Esophagus muscularis mucosa (tissue), 4 donors: ENCODE results near the gene SERPINH1. TPM values are rescaled to one million over a fixed set of nuclear protein-coding genes. Genes with fewer than 3 reads are reported as not detected.
A peak's percentile ranks its signal among the peaks of the same experiment; 100 is the strongest.

Experiments
- DNase-seq: peaks from one replicate; pipeline ENCODE4 v3.0.0-alpha.2; 2017; ENCODE audit errors: extremely low spot score
- H3K27ac ChIP-seq, 4 donors: fragments of 200-600 bp; sonication (generic); replicated peaks in 1 of 4; 1 replicate in 3 of 4; 2 replicates in 1 of 4; pipeline ENCODE4 v1.5.1; 2016 to 2019; ENCODE audit warnings: mild to moderate bottlenecking in 1 of 4
- H3K27me3 ChIP-seq, 4 donors: fragments of 200-600 bp; sonication (generic); one replicate each; pipeline versions ENCODE4 v1.5.1 to v1.6.0; 2016 to 2019
- H3K36me3 ChIP-seq, 4 donors: fragments of 200-600 bp; sonication (generic); one replicate each; pipeline ENCODE4 v1.5.1; 2016 to 2019
- H3K4me1 ChIP-seq, 4 donors: fragments of 200-600 bp; sonication (generic); one replicate each; pipeline ENCODE4 v1.5.1; 2016 to 2019
- H3K4me3 ChIP-seq, 4 donors: fragments of 200-600 bp; sonication (generic); 1 replicate in 2 of 4; 2 replicates in 2 of 4; pipeline ENCODE4 v1.5.1; 2016 to 2019; ENCODE audit warnings: mild to moderate bottlenecking in 4 of 4, moderate library complexity in 1 of 4
- H3K9me3 ChIP-seq, 4 donors: fragments of 200-600 bp; sonication (generic); 1 replicate in 3 of 4; 2 replicates in 1 of 4; pipeline ENCODE4 v1.5.1; 2016 to 2019
- EP300 ChIP-seq: sonication (generic); formaldehyde crosslinking; IDR thresholded peaks from one replicate; pipeline ENCODE4 v1.6.1; 2017; ENCODE audit warnings: antibody characterized with exemption
- POLR2A ChIP-seq: fragments of 450-650 bp; IDR thresholded peaks from one replicate; pipeline ENCODE4 v1.6.1; 2017; ENCODE audit warnings: antibody characterized with exemption, moderate library complexity, mild to moderate bottlenecking, low read depth
- POLR2AphosphoS5 ChIP-seq, 2 donors: sonication (generic); formaldehyde crosslinking; IDR thresholded peaks; one replicate each; pipeline ENCODE4 v1.6.1; 2017; ENCODE audit warnings: antibody characterized with exemption in 2 of 2
- WGBS: methylation state at CpG from one replicate; pipeline ENCODE4 v1.1.5; 2018; 5-methylcytosine and 5-hydroxymethylcytosine counted together
- intact Hi-C: fragments of 100-400 bp; cut with DNase I; formaldehyde crosslinking; loops from one replicate; pipeline ENCODE4 v1.15.1; 2023
- total RNA-seq, 4 donors: library from RNA; depleted of rRNA; stranded (reverse); fragments of >200 nt; gene quantifications; one replicate each; pipeline versions ENCODE4 v1.1.0 to v1.2.1, GENCODE V29; 2016
- TF ChIP-seq, protein P1 (sequence below), 3 experiments: fragments of 200-600 bp in 2 of 3; fragments of 450-650 bp in 1 of 3; sonication (generic) in 2 of 3; IDR thresholded peaks; one replicate each; pipeline ENCODE4 v1.5.1; 2017 to 2019; ENCODE audit warnings: antibody characterized with exemption in 3 of 3, mild to moderate bottlenecking in 2 of 3, moderate library complexity in 1 of 3

The SERPINH1 gene
- total RNA-seq, 4 donors from 2014 or later: 162 to 270 (median 219) TPM

- intact Hi-C loops: no loop called here
- Histone ChIP-seq H3K27me3 (no peaks in the 10 kb centered on the region), H3K4me1 (peaks cover 53 to 71% (median 67%) of the 10 kb centered on the region in 4 donors), H3K9me3 (no peaks in the 10 kb centered on the region), H3K4me3 (peak overlapping the region in 2 of 4 donors; percentile 39 to 45), H3K27ac (peak overlapping the region; percentile 99 to 100 (median 100)), H3K36me3 (no peaks in the 10 kb centered on the region)
- TF ChIP-seq POLR2A: no peak
- TF ChIP-seq EP300: no peak
- no peak for TF ChIP-seq POLR2AphosphoS5 (IDR thresholded peaks at IDR 0.05)
- TF ChIP-seq, protein P1, sequence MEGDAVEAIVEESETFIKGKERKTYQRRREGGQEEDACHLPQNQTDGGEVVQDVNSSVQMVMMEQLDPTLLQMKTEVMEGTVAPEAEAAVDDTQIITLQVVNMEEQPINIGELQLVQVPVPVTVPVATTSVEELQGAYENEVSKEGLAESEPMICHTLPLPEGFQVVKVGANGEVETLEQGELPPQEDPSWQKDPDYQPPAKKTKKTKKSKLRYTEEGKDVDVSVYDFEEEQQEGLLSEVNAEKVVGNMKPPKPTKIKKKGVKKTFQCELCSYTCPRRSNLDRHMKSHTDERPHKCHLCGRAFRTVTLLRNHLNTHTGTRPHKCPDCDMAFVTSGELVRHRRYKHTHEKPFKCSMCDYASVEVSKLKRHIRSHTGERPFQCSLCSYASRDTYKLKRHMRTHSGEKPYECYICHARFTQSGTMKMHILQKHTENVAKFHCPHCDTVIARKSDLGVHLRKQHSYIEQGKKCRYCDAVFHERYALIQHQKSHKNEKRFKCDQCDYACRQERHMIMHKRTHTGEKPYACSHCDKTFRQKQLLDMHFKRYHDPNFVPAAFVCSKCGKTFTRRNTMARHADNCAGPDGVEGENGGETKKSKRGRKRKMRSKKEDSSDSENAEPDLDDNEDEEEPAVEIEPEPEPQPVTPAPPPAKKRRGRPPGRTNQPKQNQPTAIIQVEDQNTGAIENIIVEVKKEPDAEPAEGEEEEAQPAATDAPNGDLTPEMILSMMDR (IDR thresholded peaks at IDR 0.05): no peak
- DNase-seq: no peak
- 88% methylated on average over 11 of the region's 12 CpGs for WGBS
Measured at GRCh38 chr11:75555079-75555811, 6.8 kb upstream of the SERPINH1 start.

DNA sequence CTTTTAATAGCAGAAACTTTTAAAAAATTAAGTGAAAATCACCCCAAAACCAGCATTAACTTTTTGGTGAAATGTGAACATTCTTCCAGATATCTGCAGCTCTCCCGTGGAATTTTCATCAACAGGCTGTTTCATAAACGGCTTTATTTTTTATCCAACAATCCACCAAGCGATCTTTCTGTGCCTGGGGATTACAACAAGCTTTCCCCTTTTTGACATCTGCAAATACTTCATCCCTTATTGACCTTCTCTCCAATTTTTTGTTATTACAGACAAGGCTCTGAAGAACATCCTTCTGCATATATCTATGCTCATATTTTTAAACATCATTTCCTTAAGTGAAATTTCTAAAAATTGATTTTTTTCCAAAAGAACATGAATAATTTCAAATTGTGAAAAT, 5.8 kb upstream of the SERPINH1 start:
- no peaks in the 10 kb centered on the region for H3K27me3 ChIP-seq
- WGBS: 81% methylated on average over 3 of the region's 3 CpGs
- TF ChIP-seq POLR2AphosphoS5 (IDR thresholded peaks at IDR 0.05) (no peak), EP300 (no peak), POLR2A (no peak)
- peak overlapping the region; percentile 99 to 100 (median 100) for H3K27ac ChIP-seq
- intact Hi-C loops: no loop called here
- no peak overlapping the region for H3K4me3 ChIP-seq
- DNase-seq: no peak
- H3K36me3 ChIP-seq: no peaks in the 10 kb centered on the region
- H3K4me1 ChIP-seq: peaks cover 60 to 82% (median 77%) of the 10 kb centered on the region in 4 donors
- no peaks in the 10 kb centered on the region for H3K9me3 ChIP-seq

GRCh38 chr11:75557666-75558494, 4.2 kb upstream of the SERPINH1 start:
- no peak for TF ChIP-seq EP300
- TF ChIP-seq POLR2AphosphoS5 (IDR thresholded peaks at IDR 0.05): peak; percentile 68 to 77
- H3K9me3 ChIP-seq: no peaks in the 10 kb centered on the region
- peak overlapping the region; percentile 15 to 38 (median 23) for H3K4me3 ChIP-seq
- H3K27me3 ChIP-seq: no peaks in the 10 kb centered on the region
- peak overlapping the region; percentile 99 to 100 (median 100) for H3K27ac ChIP-seq
- intact Hi-C loops: no loop called here
- peaks cover 65 to 86% (median 83%) of the 10 kb centered on the region in 4 donors for H3K4me1 ChIP-seq
- WGBS: 25% methylated on average over 17 of the region's 17 CpGs
- no peaks in the 10 kb centered on the region for H3K36me3 ChIP-seq
- DNase-seq: no peak

DNA sequence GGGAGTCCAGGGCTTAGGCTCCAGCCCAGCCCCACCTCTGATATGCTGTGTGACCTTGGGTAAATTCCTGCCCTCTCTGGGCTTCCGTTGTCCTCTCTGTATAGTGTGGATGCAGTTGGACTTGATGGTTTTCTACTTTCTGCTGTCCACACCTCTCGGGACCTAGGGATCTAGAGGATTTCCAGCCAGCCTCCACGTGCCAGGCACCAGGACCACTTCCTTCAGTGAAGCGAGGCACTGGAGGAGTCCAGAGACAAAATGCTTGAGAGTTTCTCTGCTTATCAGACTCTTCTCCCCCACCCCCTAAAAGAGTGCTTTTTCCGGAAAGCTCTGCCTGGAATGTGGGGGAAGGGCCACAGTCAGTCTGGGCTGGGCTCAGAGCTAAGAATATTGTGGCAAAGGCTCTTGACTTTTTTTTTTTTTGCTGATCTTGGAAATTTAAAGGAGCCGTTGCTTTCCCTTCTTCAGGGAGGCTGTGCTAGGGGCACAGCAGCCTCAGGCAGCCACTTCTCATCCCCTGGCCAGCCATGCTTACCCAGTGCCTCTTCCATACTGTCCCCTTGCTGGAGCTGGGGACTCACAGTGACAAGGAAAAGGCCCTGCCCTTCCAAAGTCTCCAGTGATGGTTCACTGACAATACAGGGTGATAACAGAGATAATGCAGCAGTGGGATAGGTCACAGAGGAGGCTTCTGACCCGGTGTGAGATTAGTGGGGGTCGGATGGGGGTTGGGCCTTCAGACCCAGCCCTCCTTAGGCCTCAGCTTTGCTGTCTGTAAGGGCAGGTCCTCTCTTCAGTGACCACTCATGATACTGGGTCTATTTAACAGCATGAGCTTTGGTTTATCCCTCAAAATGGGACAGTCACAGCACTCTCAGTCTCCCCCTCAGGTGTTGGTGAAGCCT, 2.9 kb upstream of the SERPINH1 start:
- Histone ChIP-seq H3K9me3 (no peaks in the 10 kb centered on the region), H3K4me1 (peaks cover 67 to 87% (median 83%) of the 10 kb centered on the region in 4 donors)
- intact Hi-C loops: no loop called here

GRCh38 chr11:75560644-75561043, 1.4 kb upstream of the SERPINH1 start:
- Histone ChIP-seq H3K4me1 (peaks cover 68 to 88% (median 84%) of the 10 kb centered on the region in 4 donors), H3K4me3 (no peak overlapping the region), H3K36me3 (peaks cover 0 to 7% (median under 1%) of the 10 kb centered on the region in 4 donors), H3K27me3 (no peaks in the 10 kb centered on the region), H3K9me3 (no peaks in the 10 kb centered on the region), H3K27ac (peak overlapping the region; percentile 99 to 100 (median 100))
- no peak for DNase-seq
- intact Hi-C loops: no loop called here
- 30% methylated on average over 1 of the region's 1 CpG for WGBS
- TF ChIP-seq POLR2A: no peak
- TF ChIP-seq EP300: no peak
- TF ChIP-seq, protein P1 (IDR thresholded peaks at IDR 0.05): no peak
- no peak for TF ChIP-seq POLR2AphosphoS5 (IDR thresholded peaks at IDR 0.05)

More for the DNA sequence above, 2.9 kb upstream of the SERPINH1 start:
- H3K27ac ChIP-seq: peak overlapping the region; percentile 99 to 100 (median 100)
- TF ChIP-seq POLR2AphosphoS5 (IDR thresholded peaks at IDR 0.05) (peak; percentile 56 to 80), EP300 (no peak)
- H3K27me3 ChIP-seq: no peaks in the 10 kb centered on the region
- no peak for DNase-seq
- peaks cover 0 to under 1% (median 0%) of the 10 kb centered on the region in 4 donors for H3K36me3 ChIP-seq
- H3K4me3 ChIP-seq: peak overlapping the region; percentile 1 to 38 (median 23)
- 20% methylated on average over 6 of the region's 8 CpGs for WGBS
